T-helper 2 cell treated with Interferon-gamma antibody and Interleukin-4, amounts not matched to agents 5 μg/mL and 100 μg/mL, for 36 hours (primary cell): ENCODE measurements around the gene RGR.

Experiments used
- DNase-seq: peaks from one replicate; pipeline ENCODE4 v3.0.0; 2021; ENCODE audit warnings: low spot score
- H3K27ac Mint-ChIP-seq: one replicate; pipeline ENCODE4 v1.8.0; 2021; ENCODE audit warnings: mild to moderate bottlenecking, mixed read lengths
- H3K27me3 Mint-ChIP-seq: one replicate; pipeline ENCODE4 v1.8.0; 2021; ENCODE audit warnings: low read depth, mixed read lengths
- H3K36me3 Mint-ChIP-seq: one replicate; pipeline ENCODE4 v1.8.0; 2021; ENCODE audit warnings: low read depth, mixed read lengths
- H3K4me1 Mint-ChIP-seq: one replicate; pipeline ENCODE4 v1.8.0; 2021; ENCODE audit warnings: low read depth, mixed read lengths
- H3K4me3 Mint-ChIP-seq: one replicate; pipeline ENCODE4 v1.8.0; 2022; ENCODE audit warnings: mild to moderate bottlenecking, moderate library complexity, mixed read lengths
- H3K9me3 Mint-ChIP-seq: one replicate; pipeline ENCODE4 v1.8.0; 2021; ENCODE audit warnings: mixed read lengths

Gene RGR

GRCh38 chr10:84244651-84245270, at the start of gene RGR:
RGR (plus strand) TSS chr10:84245053; CDS start chr10:84245091, 38 bp downstream.
- Mint-ChIP-seq H3K4me3 (no peak within 1 kb of the TSS), H3K9me3 (no peaks in the 10 kb centered on the region), H3K36me3 (no peaks in the 10 kb centered on the region), H3K27ac (no peak within 1 kb of the TSS), H3K27me3 (peaks cover 2% of the 10 kb centered on the region), H3K4me1 (no peaks in the 10 kb centered on the region)
- DNase-seq: no peak

GRCh38 chr10:84196083-84196482, 48.8 kb upstream of the RGR start:
- DNase-seq: no peak
- no peak overlapping the region for H3K27ac Mint-ChIP-seq
- H3K27me3 Mint-ChIP-seq: peaks cover 54% of the 10 kb centered on the region
- peaks cover 5% of the 10 kb centered on the region for H3K4me1 Mint-ChIP-seq
- H3K36me3 Mint-ChIP-seq: no peaks in the 10 kb centered on the region
- no peak overlapping the region for H3K4me3 Mint-ChIP-seq
- no peaks in the 10 kb centered on the region for H3K9me3 Mint-ChIP-seq

DNA sequence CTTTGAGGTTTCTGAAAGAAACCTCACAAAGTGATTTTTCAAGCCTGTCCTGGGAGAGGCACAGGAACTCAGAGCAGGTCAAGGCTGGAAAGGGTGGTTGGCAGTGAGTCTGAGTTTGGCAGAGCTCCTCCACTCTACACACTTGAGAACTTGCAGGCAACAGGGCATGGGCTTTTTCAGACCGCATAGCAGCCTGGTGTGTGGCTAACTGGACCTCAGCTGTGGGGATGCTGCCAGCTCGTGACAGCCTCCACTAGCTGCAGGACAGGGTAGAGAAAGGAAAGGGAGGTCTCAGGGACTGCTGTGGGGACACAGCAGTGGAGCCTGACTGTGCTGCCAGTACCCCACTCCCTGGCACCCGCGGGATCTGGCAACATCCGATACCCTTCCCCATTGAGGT, 47.9 kb upstream of the RGR start:
- peaks cover 52% of the 10 kb centered on the region for H3K27me3 Mint-ChIP-seq

GRCh38 chr10:84197643-84198042, 47.2 kb upstream of the RGR start:
- Mint-ChIP-seq H3K36me3 (no peaks in the 10 kb centered on the region), H3K27me3 (peaks cover 47% of the 10 kb centered on the region), H3K9me3 (no peaks in the 10 kb centered on the region), H3K4me1 (no peaks in the 10 kb centered on the region), H3K4me3 (no peak overlapping the region), H3K27ac (no peak overlapping the region)
- no peak for DNase-seq

More for the DNA sequence above, 47.9 kb upstream of the RGR start:
- H3K4me3 Mint-ChIP-seq: no peak overlapping the region
- no peaks in the 10 kb centered on the region for H3K4me1 Mint-ChIP-seq
- no peak overlapping the region for H3K27ac Mint-ChIP-seq
- no peaks in the 10 kb centered on the region for H3K9me3 Mint-ChIP-seq
- no peak for DNase-seq
- H3K36me3 Mint-ChIP-seq: no peaks in the 10 kb centered on the region

- no peaks in the 10 kb centered on the region for H3K4me1 Mint-ChIP-seq
- no peak overlapping the region for H3K4me3 Mint-ChIP-seq
- no peaks in the 10 kb centered on the region for H3K9me3 Mint-ChIP-seq
- DNase-seq: no peak
- H3K36me3 Mint-ChIP-seq: no peaks in the 10 kb centered on the region
- H3K27ac Mint-ChIP-seq: no peak overlapping the region
- peaks cover 39% of the 10 kb centered on the region for H3K27me3 Mint-ChIP-seq
Measured at GRCh38 chr10:84198206-84198915, 46.5 kb upstream of the RGR start.

GRCh38 chr10:84200537-84201243, 44.2 kb upstream of the RGR start:
- Mint-ChIP-seq H3K36me3 (no peaks in the 10 kb centered on the region), H3K27me3 (peaks cover 23% of the 10 kb centered on the region), H3K9me3 (no peaks in the 10 kb centered on the region), H3K4me1 (no peaks in the 10 kb centered on the region), H3K27ac (no peak overlapping the region), H3K4me3 (no peak overlapping the region)
- DNase-seq: no peak

- Mint-ChIP-seq H3K27ac (no peak overlapping the region), H3K9me3 (no peaks in the 10 kb centered on the region), H3K4me1 (no peaks in the 10 kb centered on the region)
Measured at GRCh38 chr10:84201244-84201606, 43.6 kb upstream of the RGR start.

GRCh38 chr10:84201682-84202081, 43.2 kb upstream of the RGR start:
- Mint-ChIP-seq H3K27ac (no peak overlapping the region), H3K4me3 (no peak overlapping the region), H3K9me3 (no peaks in the 10 kb centered on the region), H3K36me3 (no peaks in the 10 kb centered on the region), H3K4me1 (no peaks in the 10 kb centered on the region), H3K27me3 (peaks cover 14% of the 10 kb centered on the region)
- DNase-seq: no peak

More at GRCh38 chr10:84201244-84201606, 43.6 kb upstream of the RGR start:
- no peaks in the 10 kb centered on the region for H3K36me3 Mint-ChIP-seq
- H3K27me3 Mint-ChIP-seq: peaks cover 18% of the 10 kb centered on the region
- DNase-seq: no peak
- no peak overlapping the region for H3K4me3 Mint-ChIP-seq

GRCh38 chr10:84202349-84202748, 42.5 kb upstream of the RGR start:
- no peaks in the 10 kb centered on the region for H3K9me3 Mint-ChIP-seq
- peaks cover 14% of the 10 kb centered on the region for H3K27me3 Mint-ChIP-seq
- H3K4me1 Mint-ChIP-seq: no peaks in the 10 kb centered on the region
- no peaks in the 10 kb centered on the region for H3K36me3 Mint-ChIP-seq
- no peak overlapping the region for H3K4me3 Mint-ChIP-seq
- DNase-seq: no peak
- no peak overlapping the region for H3K27ac Mint-ChIP-seq

GRCh38 chr10:84204122-84204521, 40.7 kb upstream of the RGR start:
- Mint-ChIP-seq H3K27me3 (peaks cover 11% of the 10 kb centered on the region), H3K4me1 (no peaks in the 10 kb centered on the region), H3K36me3 (no peaks in the 10 kb centered on the region), H3K9me3 (no peaks in the 10 kb centered on the region), H3K27ac (no peak overlapping the region), H3K4me3 (no peak overlapping the region)
- DNase-seq: no peak

DNA sequence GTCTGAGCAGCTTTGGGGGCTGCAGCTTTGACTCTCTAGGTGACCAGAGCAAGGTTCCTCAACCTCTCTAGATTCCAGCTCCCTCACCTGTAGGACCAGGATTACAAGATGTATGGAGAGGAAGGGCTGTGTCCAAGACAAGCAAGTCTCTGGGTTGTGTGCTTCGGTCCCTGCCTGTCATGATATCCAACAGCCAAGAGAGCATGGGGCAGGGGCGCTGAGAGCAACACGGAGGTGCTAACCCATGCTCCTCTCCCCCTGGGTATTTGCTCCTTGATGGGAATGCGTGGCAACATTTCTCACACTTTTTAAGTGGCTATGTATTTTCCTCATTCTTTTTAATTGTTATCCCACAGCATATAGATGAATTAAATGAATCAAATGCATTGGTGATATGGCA, 40.2 kb upstream of the RGR start:
- H3K27ac Mint-ChIP-seq: no peak overlapping the region
- H3K9me3 Mint-ChIP-seq: no peaks in the 10 kb centered on the region
- H3K4me1 Mint-ChIP-seq: no peaks in the 10 kb centered on the region
- no peaks in the 10 kb centered on the region for H3K36me3 Mint-ChIP-seq
- H3K4me3 Mint-ChIP-seq: no peak overlapping the region
- H3K27me3 Mint-ChIP-seq: peaks cover 8% of the 10 kb centered on the region
- no peak for DNase-seq

GRCh38 chr10:84205049-84205852, 39.6 kb upstream of the RGR start:
- no peak overlapping the region for H3K4me3 Mint-ChIP-seq
- H3K36me3 Mint-ChIP-seq: no peaks in the 10 kb centered on the region
- no peaks in the 10 kb centered on the region for H3K4me1 Mint-ChIP-seq
- peak; percentile 29 for DNase-seq
- H3K9me3 Mint-ChIP-seq: no peaks in the 10 kb centered on the region
- H3K27ac Mint-ChIP-seq: no peak overlapping the region
- H3K27me3 Mint-ChIP-seq: peaks cover 7% of the 10 kb centered on the region

- H3K4me3 Mint-ChIP-seq: no peak overlapping the region
- peaks cover 6% of the 10 kb centered on the region for H3K27me3 Mint-ChIP-seq
- H3K27ac Mint-ChIP-seq: no peak overlapping the region
- H3K4me1 Mint-ChIP-seq: no peaks in the 10 kb centered on the region
- no peak for DNase-seq
- H3K9me3 Mint-ChIP-seq: no peaks in the 10 kb centered on the region
- no peaks in the 10 kb centered on the region for H3K36me3 Mint-ChIP-seq
Measured at GRCh38 chr10:84205853-84206525, 38.9 kb upstream of the RGR start.
